ENCODE measurements around the gene ASB3.
"Not testable (repeated sequence)": the region's sequence is repeated elsewhere in the genome, so short reads cannot be mapped to it uniquely, and the experiment has no call there.

The ASB3 gene

DNA sequence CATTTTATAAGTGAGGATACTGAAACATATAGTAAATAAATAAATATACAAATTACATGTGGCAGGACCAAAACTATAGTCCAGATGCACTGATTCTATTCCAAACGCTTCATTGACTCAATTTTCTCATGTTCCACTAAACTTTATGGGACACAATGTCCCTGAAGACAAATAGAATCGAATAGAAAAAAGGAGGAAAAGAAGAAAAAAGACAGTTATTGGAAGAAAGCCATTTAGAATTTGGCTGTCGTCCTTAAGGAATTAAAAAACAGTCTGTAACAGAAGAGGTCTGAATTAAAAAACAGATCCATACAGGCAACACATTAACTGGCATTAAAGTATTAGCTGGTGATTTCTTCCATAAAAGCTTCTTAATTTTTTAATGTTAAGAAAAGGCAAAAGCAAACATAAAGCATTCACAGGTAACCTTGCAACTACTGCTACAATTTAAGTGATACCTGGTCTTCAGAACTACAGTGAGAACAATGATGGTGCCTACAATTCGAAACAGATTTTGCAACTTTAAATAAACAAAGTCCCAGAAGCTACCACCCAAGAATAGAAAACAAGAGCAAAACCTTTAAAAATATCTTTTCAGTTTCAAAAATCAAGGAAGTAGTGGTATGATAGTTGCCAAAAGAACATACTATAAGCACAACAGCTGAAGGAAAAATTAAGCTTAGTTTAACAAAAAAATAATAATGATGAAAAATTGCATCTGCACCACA lies 36.5 kb downstream of the ASB3 start:
- no peak overlapping the region for H3K4me3 ChIP-seq (ENCODE audit: low read depth, low read length)
- DNase-seq (ENCODE audit: low read depth), result no peak

DNA sequence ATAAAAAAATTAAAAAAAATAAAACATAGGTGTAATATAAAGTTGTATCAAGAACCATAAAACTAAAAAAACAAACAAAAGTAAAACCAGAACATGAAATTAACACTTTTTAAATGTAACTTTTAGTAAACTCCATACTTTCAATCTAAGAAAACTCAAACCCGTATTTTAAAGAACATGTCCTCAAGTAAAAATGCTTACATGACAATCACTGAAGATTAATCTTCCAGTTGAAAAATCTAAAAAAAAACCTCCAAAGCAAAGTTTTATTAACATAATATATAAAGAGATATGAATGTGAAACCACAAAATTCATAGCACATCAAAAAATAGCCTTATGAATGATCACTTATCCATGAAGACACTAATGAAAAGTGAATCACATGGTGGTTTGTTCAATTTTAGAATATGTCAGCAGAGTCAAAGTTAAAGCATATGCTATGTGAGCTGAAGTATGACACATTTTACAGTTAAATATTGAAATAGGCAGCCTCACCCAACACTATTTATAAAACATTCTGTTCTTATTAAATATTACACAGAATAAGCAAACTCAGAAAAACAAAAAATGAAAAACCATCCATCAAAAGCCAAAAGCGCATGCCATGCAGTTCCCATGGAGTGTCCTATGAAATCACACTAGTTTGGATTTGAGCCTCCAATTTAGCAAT lies 42.2 kb downstream of the ASB3 start:
- no peak overlapping the region for H3K4me3 ChIP-seq (ENCODE audit: low read depth, low read length)
- DNase-seq (ENCODE audit: low read depth), result no peak

- no peak overlapping the region for H3K4me3 ChIP-seq (ENCODE audit: low read depth, low read length)
- DNase-seq (ENCODE audit: low read depth), result no peak
Measured at GRCh38 chr2:53740170-53740569, 46.6 kb downstream of the ASB3 start.

DNA sequence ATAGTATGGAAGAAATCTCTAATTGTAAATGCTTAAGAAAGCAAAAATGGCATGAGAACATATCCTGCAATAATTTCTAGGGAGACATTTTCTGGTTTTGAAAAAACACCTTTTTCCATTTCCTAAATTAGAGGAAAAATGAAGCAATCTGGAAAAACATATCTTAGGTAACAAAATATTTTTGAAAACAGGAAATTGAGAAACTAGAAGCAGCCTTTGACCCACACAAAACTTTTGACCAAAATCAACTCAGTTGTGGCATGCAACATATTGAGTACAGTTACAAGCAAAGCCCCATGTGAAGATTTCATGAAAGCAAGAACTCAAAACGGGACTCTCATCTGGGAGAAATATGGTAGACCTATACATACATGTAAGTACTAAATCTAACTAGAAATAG lies 47.7 kb downstream of the ASB3 start:
- no peak for DNase-seq (ENCODE audit: low read depth)
- H3K4me3 ChIP-seq (ENCODE audit: low read depth, low read length), result no peak overlapping the region

- no peak overlapping the region for H3K4me3 ChIP-seq (ENCODE audit: low read depth, low read length)
- DNase-seq (ENCODE audit: low read depth), result no peak
Measured at GRCh38 chr2:53737091-53737490, 49.7 kb downstream of the ASB3 start.

DNA sequence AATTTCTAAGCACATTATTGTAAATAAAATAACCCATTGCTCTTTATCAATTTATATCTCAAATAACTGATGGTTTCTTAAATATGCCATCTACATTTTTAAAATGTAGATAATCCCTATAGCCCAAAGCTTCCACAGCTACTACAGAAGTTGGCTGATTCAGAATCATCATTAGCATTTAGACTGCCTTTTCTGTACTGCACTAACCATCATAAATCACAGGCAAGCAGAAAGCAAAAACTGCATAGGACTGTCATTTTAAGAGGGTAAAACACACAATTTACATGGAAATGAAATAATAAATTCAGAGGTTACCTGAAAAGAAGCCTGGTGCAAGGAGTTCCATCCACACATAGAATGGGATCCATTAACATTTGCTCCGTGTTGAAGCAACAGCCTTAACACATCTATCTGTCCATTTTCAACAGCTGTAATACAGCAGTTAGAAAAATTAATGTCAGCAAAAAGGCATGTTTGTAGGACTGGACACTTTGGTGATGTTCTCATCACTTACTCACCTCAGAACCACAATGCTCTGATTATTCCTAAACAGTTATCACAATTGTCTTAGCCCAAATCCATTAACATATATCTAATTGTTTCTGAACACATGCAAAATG lies 57.5 kb downstream of the ASB3 start:
- no peak for DNase-seq (ENCODE audit: low read depth)
- no peak overlapping the region for H3K4me3 ChIP-seq (ENCODE audit: low read depth, low read length)

DNA sequence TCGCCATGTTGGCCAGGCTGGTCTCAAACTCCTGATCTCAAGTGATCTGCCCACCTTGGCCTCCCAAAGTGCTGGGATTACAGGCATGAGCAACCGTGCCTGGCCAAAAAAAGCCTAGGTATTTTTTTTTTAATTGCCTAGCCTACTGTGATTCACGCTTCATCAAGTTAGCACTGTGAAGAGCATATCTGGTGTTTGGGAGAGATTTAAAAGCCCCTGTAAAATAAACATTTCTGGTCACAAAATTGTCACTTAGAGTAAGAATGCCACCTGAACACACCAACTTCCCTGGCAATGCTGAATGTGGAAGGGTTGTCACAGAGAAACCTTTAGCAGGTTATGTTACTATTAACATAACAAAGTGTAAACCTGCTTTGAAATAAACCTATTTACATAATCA lies 58.8 kb downstream of the ASB3 start:
- DNase-seq (ENCODE audit: low read depth), result no peak
- H3K4me3 ChIP-seq (ENCODE audit: low read depth, low read length), result no peak overlapping the region

DNA sequence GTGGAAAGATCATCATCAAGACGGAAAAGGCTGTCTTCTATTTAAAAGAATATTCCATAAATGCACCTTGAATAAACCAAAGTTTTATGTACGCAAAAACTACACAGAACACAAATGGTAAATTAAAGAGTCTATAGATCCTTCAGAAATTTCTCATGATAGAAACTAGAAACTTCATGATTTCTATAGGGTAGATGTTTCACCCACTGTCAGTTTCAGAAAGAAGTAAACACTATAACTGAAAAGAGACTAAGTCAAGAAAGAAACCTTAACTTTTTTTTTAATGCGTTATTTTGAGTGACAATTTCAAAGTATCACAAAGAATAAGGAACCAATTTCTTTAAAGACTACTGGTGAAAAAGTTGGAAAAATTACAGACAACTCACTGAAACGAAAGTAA lies 61.1 kb downstream of the ASB3 start:
- no peak for DNase-seq (ENCODE audit: low read depth)
- H3K4me3 ChIP-seq (ENCODE audit: low read depth, low read length), result no peak overlapping the region

GRCh38 chr2:53724536-53724935 lies 62.2 kb downstream of the ASB3 start:
- peak; percentile 15 for DNase-seq (ENCODE audit: low read depth)
- H3K4me3 ChIP-seq (ENCODE audit: low read depth, low read length), result no peak overlapping the region

DNA sequence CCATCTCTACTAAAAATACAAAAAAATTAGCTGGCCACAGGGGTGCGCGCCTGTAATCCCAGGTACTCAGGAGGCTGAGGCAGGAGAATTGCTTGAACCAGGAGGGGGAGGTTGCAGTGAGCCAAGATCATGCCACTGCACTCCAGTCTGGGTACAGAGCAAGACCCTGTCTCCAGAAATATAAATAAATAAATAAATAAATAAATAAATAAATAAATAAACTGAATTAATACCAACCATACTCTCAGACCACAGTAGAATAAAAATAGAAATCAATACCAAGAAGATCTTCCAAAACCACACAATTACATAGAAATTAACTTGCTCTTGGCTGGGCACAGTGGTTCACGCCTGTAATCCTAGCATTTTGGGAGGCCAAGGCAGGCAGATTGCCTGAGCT lies 65.8 kb downstream of the ASB3 start:
- DNase-seq (ENCODE audit: low read depth); H3K4me3 ChIP-seq (ENCODE audit: low read depth, low read length): not testable (repeated sequence)

DNA sequence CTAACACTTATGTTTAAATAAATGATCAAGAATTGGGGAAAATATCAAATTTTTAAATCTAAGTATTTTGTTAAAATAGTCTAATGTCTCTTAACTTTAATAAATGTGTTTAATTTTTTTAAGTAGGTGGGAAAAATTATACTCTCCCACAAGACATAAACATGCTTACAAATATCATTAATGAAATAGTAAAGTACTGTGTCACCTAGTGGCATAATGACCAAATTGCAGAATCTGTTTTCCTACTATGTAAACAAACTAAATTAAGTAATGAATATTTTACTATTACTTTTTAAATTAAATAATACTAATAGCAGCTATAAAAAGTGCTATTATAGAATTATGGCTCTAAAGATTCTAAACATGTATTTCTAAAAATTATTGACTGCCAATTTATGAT lies 71.2 kb downstream of the ASB3 start:
- no peak overlapping the region for H3K4me3 ChIP-seq (ENCODE audit: low read depth, low read length)
- no peak for DNase-seq (ENCODE audit: low read depth)

DNA sequence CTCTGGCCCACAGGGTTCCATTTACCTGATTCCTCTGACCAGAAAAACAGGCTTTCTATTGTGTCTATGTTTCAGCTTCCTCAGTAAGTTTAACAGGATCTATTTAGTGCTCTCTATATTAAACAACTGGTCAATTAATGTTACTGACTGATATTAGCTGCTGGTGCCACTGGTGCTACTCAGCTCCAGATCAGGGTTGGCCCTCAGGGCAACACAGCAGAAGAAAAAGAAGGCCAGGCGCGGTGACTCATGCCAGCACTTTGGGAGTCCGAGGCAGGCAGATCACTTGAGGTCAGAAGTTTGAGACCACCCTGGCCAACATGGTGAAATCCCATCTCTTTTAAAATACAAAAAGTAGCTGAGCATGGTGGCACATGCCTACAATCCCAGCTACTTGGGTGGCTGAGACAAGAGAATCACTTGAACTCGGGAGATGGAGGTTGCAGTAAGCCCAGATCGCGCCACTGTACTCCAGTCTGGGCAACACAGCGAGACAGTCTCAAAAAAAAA lies 75.4 kb downstream of the ASB3 start:
- DNase-seq (ENCODE audit: low read depth), result no peak
- no peak overlapping the region for H3K4me3 ChIP-seq (ENCODE audit: low read depth, low read length)

DNA sequence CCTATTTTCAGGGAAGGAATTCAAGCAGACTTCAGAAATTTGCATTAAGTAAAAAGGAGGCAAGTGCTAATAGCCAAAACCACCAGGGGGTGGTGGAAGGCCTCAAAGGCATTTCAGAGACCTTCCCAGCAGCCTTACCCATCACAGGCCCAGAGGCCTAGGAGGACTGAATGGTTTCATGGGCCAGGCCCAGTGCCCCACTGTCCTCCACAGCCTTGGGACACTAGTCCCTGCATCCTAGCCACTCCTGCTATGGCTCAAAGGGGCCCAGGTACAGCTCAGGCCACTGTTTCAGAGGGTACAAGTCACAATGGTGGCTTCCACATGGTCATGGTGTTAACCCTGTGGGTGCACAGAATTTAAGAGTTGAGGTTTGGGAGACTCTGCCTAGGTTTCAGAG lies 77.8 kb downstream of the ASB3 start:
- no peak for DNase-seq (ENCODE audit: low read depth)

DNA sequence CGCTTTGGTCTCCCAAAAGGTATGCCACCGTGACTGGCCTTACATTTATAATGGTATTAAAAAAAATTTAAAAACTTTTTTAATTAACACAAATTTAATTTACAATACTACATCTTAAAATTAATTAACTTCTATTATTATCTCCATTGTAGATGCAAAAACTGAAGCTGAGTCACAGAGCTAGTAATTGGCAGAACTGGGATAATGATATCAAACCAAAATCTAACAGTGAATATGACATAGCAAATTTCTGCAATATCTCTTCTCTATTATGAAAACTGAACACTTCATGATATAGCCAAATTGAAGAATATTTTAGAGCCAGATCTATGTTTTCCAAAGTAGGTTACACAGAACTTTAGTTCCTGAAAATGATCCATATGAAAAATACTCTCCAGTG lies 85.5 kb downstream of the ASB3 start:
- DNase-seq (ENCODE audit: low read depth), result no peak

More for the DNA sequence above, 77.8 kb downstream of the ASB3 start:
- H3K4me3 ChIP-seq (ENCODE audit: low read depth, low read length), result no peak overlapping the region

GRCh38 chr2:53697686-53698085 lies 89.1 kb downstream of the ASB3 start:
- DNase-seq (ENCODE audit: low read depth), result no peak
- no peak overlapping the region for H3K4me3 ChIP-seq (ENCODE audit: low read depth, low read length)

More for the DNA sequence above, 85.5 kb downstream of the ASB3 start:
- no peak overlapping the region for H3K4me3 ChIP-seq (ENCODE audit: low read depth, low read length)

- DNase-seq (ENCODE audit: low read depth), result no peak
Measured at GRCh38 chr2:53697092-53697491, 89.7 kb downstream of the ASB3 start.

GRCh38 chr2:53695575-53695974 lies 91.2 kb downstream of the ASB3 start:
- H3K4me3 ChIP-seq (ENCODE audit: low read depth, low read length), result no peak overlapping the region
- DNase-seq (ENCODE audit: low read depth), result no peak

More at GRCh38 chr2:53697092-53697491, 89.7 kb downstream of the ASB3 start:
- no peak overlapping the region for H3K4me3 ChIP-seq (ENCODE audit: low read depth, low read length)

GRCh38 chr2:53694096-53694771 lies 92.5 kb downstream of the ASB3 start:
- no peak overlapping the region for H3K4me3 ChIP-seq (ENCODE audit: low read depth, low read length)
- no peak for DNase-seq (ENCODE audit: low read depth)

- no peak for DNase-seq (ENCODE audit: low read depth)
- H3K4me3 ChIP-seq (ENCODE audit: low read depth, low read length), result no peak overlapping the region
Measured at GRCh38 chr2:53690876-53691275, 95.9 kb downstream of the ASB3 start.

DNA sequence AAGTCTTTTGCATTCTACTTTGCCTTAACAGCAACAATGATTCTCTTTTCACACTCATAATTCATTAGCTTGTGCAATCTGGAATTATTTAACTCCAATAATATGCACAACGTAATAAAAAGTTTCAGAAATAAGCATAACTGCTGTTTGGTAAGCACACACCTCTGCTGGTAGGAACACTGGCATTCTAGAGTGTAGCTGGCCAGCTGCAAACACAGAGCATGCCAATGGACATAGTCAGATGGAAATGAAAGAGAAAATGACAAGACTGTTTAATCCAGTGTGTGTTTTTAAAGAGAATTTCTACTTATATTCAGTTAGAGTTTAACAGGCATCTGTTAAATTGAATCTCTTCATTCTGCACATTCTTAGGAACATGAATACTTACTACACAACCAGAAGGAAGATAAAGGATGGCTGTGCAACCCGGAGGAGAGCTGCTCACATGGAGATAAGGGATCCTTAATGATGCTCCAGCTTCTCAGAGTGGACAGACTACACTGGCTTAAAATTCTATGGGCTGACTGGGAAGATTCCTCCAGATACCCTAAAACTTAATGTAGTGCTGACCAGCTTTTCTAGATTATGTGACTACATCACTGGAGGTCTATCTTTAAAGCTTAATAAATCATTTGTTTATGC lies 113.8 kb downstream of the ASB3 start:
- no peak overlapping the region for H3K4me3 ChIP-seq (ENCODE audit: low read depth, low read length)
- DNase-seq (ENCODE audit: low read depth), result peak; percentile 3

Data from skeletal muscle cell (primary cell).